NCI-H1105 (cell line): Measurements from ENCODE around the gene GULP1.

Experiments
- DNase-seq: peaks from one replicate; lab custom pipeline; 2025; lab: John Stamatoyannopoulos, UW

GULP1 gene

GRCh38 chr2:188474316-188474715 lies 182.6 kb downstream of the GULP1 start:
- DNase-seq = no peak

- no peak for DNase-seq
Measured at GRCh38 chr2:188475945-188476344, 184.3 kb downstream of the GULP1 start.

GRCh38 chr2:188477564-188478103 lies 186.0 kb downstream of the GULP1 start:
- no peak for DNase-seq

GRCh38 chr2:188478724-188479123 lies 187.1 kb downstream of the GULP1 start:
- DNase-seq = no peak

GRCh38 chr2:188481474-188481873 lies 189.8 kb downstream of the GULP1 start:
- no peak for DNase-seq

GRCh38 chr2:188485496-188485895 lies 193.8 kb downstream of the GULP1 start:
- no peak for DNase-seq

GRCh38 chr2:188492751-188493150 lies 201.1 kb downstream of the GULP1 start:
- no peak for DNase-seq

- DNase-seq = no peak
Measured at GRCh38 chr2:188494906-188495305, 203.2 kb downstream of the GULP1 start.

- no peak for DNase-seq
Measured at GRCh38 chr2:188495969-188496431, 204.3 kb downstream of the GULP1 start.

- DNase-seq = no peak
Measured at GRCh38 chr2:188497726-188498125, 206.1 kb downstream of the GULP1 start.

- DNase-seq = no peak
Measured at GRCh38 chr2:188503975-188504374, 212.3 kb downstream of the GULP1 start.

- DNase-seq = no peak
Measured at GRCh38 chr2:188506843-188507242, 215.2 kb downstream of the GULP1 start.

GRCh38 chr2:188511346-188511745 lies 219.7 kb downstream of the GULP1 start:
- peak; percentile 19 for DNase-seq

- peak; percentile 22 for DNase-seq
Measured at GRCh38 chr2:188512456-188512855, 220.8 kb downstream of the GULP1 start.

- no peak for DNase-seq
Measured at GRCh38 chr2:188515918-188516317, 224.2 kb downstream of the GULP1 start.

GRCh38 chr2:188517549-188518215 lies 226.0 kb downstream of the GULP1 start:
- DNase-seq = no peak

GRCh38 chr2:188518381-188518780 lies 226.7 kb downstream of the GULP1 start:
- DNase-seq = no peak

- DNase-seq = no peak
Measured at GRCh38 chr2:188519136-188519535, 227.5 kb downstream of the GULP1 start.

- DNase-seq = no peak
Measured at GRCh38 chr2:188522517-188522916, 230.8 kb downstream of the GULP1 start.

GRCh38 chr2:188523919-188524318 lies 232.2 kb downstream of the GULP1 start:
- peak; percentile 14 for DNase-seq

GRCh38 chr2:188524519-188525113 lies 232.9 kb downstream of the GULP1 start:
- DNase-seq = peak; percentile 16

- DNase-seq = no peak
Measured at GRCh38 chr2:188526701-188527100, 235.0 kb downstream of the GULP1 start.

GRCh38 chr2:188527141-188527540 lies 235.5 kb downstream of the GULP1 start:
- DNase-seq = no peak

- DNase-seq = no peak
Measured at GRCh38 chr2:188527581-188527993, 235.9 kb downstream of the GULP1 start.
